Measurements from ENCODE around the gene PCDHB4. TPM values are rescaled to one million over a fixed set of nuclear protein-coding genes. Genes with fewer than 3 reads are reported as not detected.

PCDHB4 gene
- total and polyA plus RNA-seq, 2 of the 8 experiments (the other 6 are each of a cell fraction or from before 2014, with no cell fraction given), result 1.3 to 1.5 TPM

- no peak for TF ChIP-seq CTBP2 (IDR thresholded peaks at IDR 0.05; ENCODE audit: borderline replicate concordance, insufficient read depth, insufficient read length, low read length)
- TF ChIP-seq CTCF (IDR thresholded peaks at IDR 0.05; ENCODE audit: control extremely low read depth in 1 of 3, insufficient read depth in 1 of 3, low read depth in 1 of 3, low read length in 3 of 3), result peak; percentile 64 to 80 (median 73)
- 0 out of 2 replicates have a peak, but pooled peaks have one; percentile 29 for TF ChIP-seq PHF8 (conservative IDR thresholded peaks at IDR 0.05; ENCODE audit: low read depth, low read length)
- peak; percentile 93 for TF ChIP-seq YY1 (IDR thresholded peaks at IDR 0.05; ENCODE audit: low read depth, low read length)
- TF ChIP-seq ATF2 (IDR thresholded peaks at IDR 0.05; ENCODE audit: low read length), result no peak; the same call in 1 of the 2 replicates
- 0 out of 2 replicates have a peak, but pooled peaks have one; percentile 38 for TF ChIP-seq E2F6 (IDR thresholded peaks at IDR 0.05)
- no peak for TF ChIP-seq EZH2 (IDR thresholded peaks at IDR 0.05; ENCODE audit: low read depth, low read length, severe bottlenecking)
Observed at GRCh38 chr5:141084487-141084989, 37.1 kb upstream of the PCDHB4 start (continued).

Data from H1 (cell line).